GM21367 (cell line): Measurements from ENCODE around the gene CTNNA3.

Experiments
- ATAC-seq: cut with Tn5 transposase; IDR thresholded peaks from one replicate; pipeline ENCODE4 v1.9.1; 2021; ENCODE audit not compliant: unreplicated experiment

Gene CTNNA3

GRCh38 chr10:67156239-67156638 is 539.8 kb downstream of the CTNNA3 start:
- ATAC-seq: no peak

- no peak for ATAC-seq
Observed at GRCh38 chr10:67151471-67151870, 544.5 kb downstream of the CTNNA3 start.

- no peak for ATAC-seq
Observed at GRCh38 chr10:67144530-67144929, 551.5 kb downstream of the CTNNA3 start.

GRCh38 chr10:67141300-67141699 is 554.7 kb downstream of the CTNNA3 start:
- no peak for ATAC-seq

- ATAC-seq: no peak
Observed at GRCh38 chr10:67140641-67141040, 555.4 kb downstream of the CTNNA3 start.

- no peak for ATAC-seq
Observed at GRCh38 chr10:67127441-67127840, 568.6 kb downstream of the CTNNA3 start.

- no peak for ATAC-seq
Observed at GRCh38 chr10:67119651-67120050, 576.3 kb downstream of the CTNNA3 start.

GRCh38 chr10:67115972-67116371 is 580.0 kb downstream of the CTNNA3 start:
- ATAC-seq: no peak

GRCh38 chr10:67114945-67115344 is 581.0 kb downstream of the CTNNA3 start:
- ATAC-seq: no peak

- no peak for ATAC-seq
Observed at GRCh38 chr10:67112765-67113164, 583.2 kb downstream of the CTNNA3 start.

GRCh38 chr10:67110286-67110685 is 585.7 kb downstream of the CTNNA3 start:
- ATAC-seq: no peak

- ATAC-seq: no peak
Observed at GRCh38 chr10:67107670-67108069, 588.3 kb downstream of the CTNNA3 start.

- ATAC-seq: no peak
Observed at GRCh38 chr10:67100951-67101350, 595.0 kb downstream of the CTNNA3 start.

GRCh38 chr10:67098461-67098860 is 597.5 kb downstream of the CTNNA3 start:
- no peak for ATAC-seq

GRCh38 chr10:67095531-67095930 is 600.5 kb downstream of the CTNNA3 start:
- no peak for ATAC-seq

- no peak for ATAC-seq
Observed at GRCh38 chr10:67088036-67088435, 608.0 kb downstream of the CTNNA3 start.

- no peak for ATAC-seq
Observed at GRCh38 chr10:67087135-67087425, 608.9 kb downstream of the CTNNA3 start.

- no peak for ATAC-seq
Observed at GRCh38 chr10:67086327-67087134, 609.5 kb downstream of the CTNNA3 start.

GRCh38 chr10:67079126-67079525 is 616.9 kb downstream of the CTNNA3 start:
- no peak for ATAC-seq

- ATAC-seq: no peak
Observed at GRCh38 chr10:67077376-67077775, 618.6 kb downstream of the CTNNA3 start.

GRCh38 chr10:67076144-67076543 is 619.9 kb downstream of the CTNNA3 start:
- no peak for ATAC-seq

GRCh38 chr10:67075491-67075971 is 620.5 kb downstream of the CTNNA3 start:
- ATAC-seq: no peak

- ATAC-seq: no peak
Observed at GRCh38 chr10:67072654-67073053, 623.3 kb downstream of the CTNNA3 start.
